KOPT-K1 (cell line): ENCODE data around the gene CEP55.

ENCODE experiments used
- H3K27ac ChIP-seq: fragments of 200-600 bp; sonication (generic); 2 replicates; pipeline ENCODE4 v1.5.1; 2016; ENCODE audit warnings: antibody characterized with exemption, mild to moderate bottlenecking, low read depth, low read length; ENCODE audit not compliant: poor library complexity, severe bottlenecking
- H3K36me3 ChIP-seq: fragments of 200-600 bp; sonication (generic); 2 replicates; pipeline ENCODE4 v1.5.1; 2017; ENCODE audit warnings: antibody characterized with exemption, mild to moderate bottlenecking, low read length, moderate library complexity; ENCODE audit not compliant: insufficient read depth
- H3K9me3 ChIP-seq: fragments of 200-600 bp; sonication (generic); 2 replicates; pipeline ENCODE4 v1.5.1; 2017; ENCODE audit warnings: antibody characterized with exemption, low read length, mild to moderate bottlenecking; ENCODE audit not compliant: insufficient read depth, poor library complexity, severe bottlenecking

The CEP55 gene

GRCh38 chr10:93496322-93497041 is at the start of gene CEP55:
Gene CEP55, plus strand, starts transcription at chr10:93496612. Its CDS starts 3,440 bp downstream, at chr10:93500052.
- Histone ChIP-seq H3K9me3 (no peaks in the 10 kb centered on the region), H3K27ac (peak within 1 kb of the TSS; percentile 89), H3K36me3 (peaks cover 30% of the 10 kb centered on the region)

- H3K9me3 ChIP-seq, result no peaks in the 10 kb centered on the region
Observed at GRCh38 chr10:93447019-93447418, 49.4 kb upstream of the CEP55 start.

GRCh38 chr10:93447970-93448369 is 48.4 kb upstream of the CEP55 start:
- Histone ChIP-seq H3K36me3 (no peaks in the 10 kb centered on the region), H3K27ac (no peak overlapping the region), H3K9me3 (no peaks in the 10 kb centered on the region)

More at GRCh38 chr10:93447019-93447418, 49.4 kb upstream of the CEP55 start:
- no peak overlapping the region for H3K27ac ChIP-seq
- H3K36me3 ChIP-seq, result no peaks in the 10 kb centered on the region

- Histone ChIP-seq H3K9me3 (no peaks in the 10 kb centered on the region), H3K27ac (no peak overlapping the region), H3K36me3 (no peaks in the 10 kb centered on the region)
Observed at GRCh38 chr10:93451244-93451947, 45.0 kb upstream of the CEP55 start.

- Histone ChIP-seq H3K9me3 (no peaks in the 10 kb centered on the region), H3K36me3 (no peaks in the 10 kb centered on the region), H3K27ac (no peak overlapping the region)
Observed at GRCh38 chr10:93452143-93452542, 44.3 kb upstream of the CEP55 start.

GRCh38 chr10:93454146-93454545 is 42.3 kb upstream of the CEP55 start:
- no peaks in the 10 kb centered on the region for H3K36me3 ChIP-seq
- H3K9me3 ChIP-seq, result no peaks in the 10 kb centered on the region
- no peak overlapping the region for H3K27ac ChIP-seq

GRCh38 chr10:93454736-93455135 is 41.7 kb upstream of the CEP55 start:
- Histone ChIP-seq H3K9me3 (no peaks in the 10 kb centered on the region), H3K36me3 (no peaks in the 10 kb centered on the region), H3K27ac (no peak overlapping the region)

- no peaks in the 10 kb centered on the region for H3K36me3 ChIP-seq
- no peak overlapping the region for H3K27ac ChIP-seq
- no peaks in the 10 kb centered on the region for H3K9me3 ChIP-seq
Observed at GRCh38 chr10:93456480-93456879, 39.9 kb upstream of the CEP55 start.

- Histone ChIP-seq H3K9me3 (no peaks in the 10 kb centered on the region), H3K36me3 (no peaks in the 10 kb centered on the region), H3K27ac (no peak overlapping the region)
Observed at GRCh38 chr10:93457511-93457910, 38.9 kb upstream of the CEP55 start.

- no peaks in the 10 kb centered on the region for H3K36me3 ChIP-seq
- H3K27ac ChIP-seq, result no peak overlapping the region
- H3K9me3 ChIP-seq, result no peaks in the 10 kb centered on the region
Observed at GRCh38 chr10:93458821-93459257, 37.6 kb upstream of the CEP55 start.

GRCh38 chr10:93459466-93459865 is 36.9 kb upstream of the CEP55 start:
- Histone ChIP-seq H3K27ac (no peak overlapping the region), H3K9me3 (no peaks in the 10 kb centered on the region), H3K36me3 (no peaks in the 10 kb centered on the region)

- H3K27ac ChIP-seq, result no peak overlapping the region
- H3K9me3 ChIP-seq, result no peaks in the 10 kb centered on the region
- H3K36me3 ChIP-seq, result no peaks in the 10 kb centered on the region
Observed at GRCh38 chr10:93461109-93461806, 35.2 kb upstream of the CEP55 start.

- no peaks in the 10 kb centered on the region for H3K9me3 ChIP-seq
- H3K36me3 ChIP-seq, result no peaks in the 10 kb centered on the region
- no peak overlapping the region for H3K27ac ChIP-seq
Observed at GRCh38 chr10:93461807-93462178, 34.6 kb upstream of the CEP55 start.

GRCh38 chr10:93462371-93462770 is 34.0 kb upstream of the CEP55 start:
- H3K27ac ChIP-seq, result no peak overlapping the region
- H3K36me3 ChIP-seq, result no peaks in the 10 kb centered on the region
- H3K9me3 ChIP-seq, result no peaks in the 10 kb centered on the region

- no peaks in the 10 kb centered on the region for H3K36me3 ChIP-seq
Observed at GRCh38 chr10:93462881-93463280, 33.5 kb upstream of the CEP55 start.

More at GRCh38 chr10:93462881-93463280, 33.5 kb upstream of the CEP55 start:
- Histone ChIP-seq H3K9me3 (no peaks in the 10 kb centered on the region), H3K27ac (no peak overlapping the region)
